Measurements from ENCODE around the gene CXorf65.

The CXorf65 gene

GRCh38 chrX:71106427-71106826 lies at the start of gene CXorf65:
CXorf65 (minus strand) TSS chrX:71106740; CDS start chrX:71106556, 184 bp downstream.
- peak within 1 kb of the TSS; percentile 99 for H3K27ac Mint-ChIP-seq
- peaks cover 62% of the 10 kb centered on the region for H3K4me1 Mint-ChIP-seq
- H3K4me3 Mint-ChIP-seq, result peak within 1 kb of the TSS; percentile 99
- no peak for DNase-seq
- no peaks in the 10 kb centered on the region for H3K9me3 Mint-ChIP-seq
- CTCF ChIA-PET, result interaction anchor here (1.1 to 1.5 kb wide), 2 partner anchors 10 to 12 kb away, joined by 3 to 6 read pairs; partner anchors contain the start of gene MED12
- H3K36me3 Mint-ChIP-seq, result peaks cover 65% of the 10 kb centered on the region
- H3K27me3 Mint-ChIP-seq, result no peaks in the 10 kb centered on the region

- DNase-seq, result no peak
- no peaks in the 10 kb centered on the region for H3K9me3 Mint-ChIP-seq
- peaks cover 11% of the 10 kb centered on the region for H3K4me1 Mint-ChIP-seq
- H3K36me3 Mint-ChIP-seq, result peaks cover 8% of the 10 kb centered on the region
- CTCF ChIA-PET, result no interaction called here
- H3K27ac Mint-ChIP-seq, result no peak overlapping the region
- no peaks in the 10 kb centered on the region for H3K27me3 Mint-ChIP-seq
- H3K4me3 Mint-ChIP-seq, result no peak overlapping the region
Observed at GRCh38 chrX:71154641-71155040, 48.1 kb upstream of the CXorf65 start.

GRCh38 chrX:71154196-71154595 lies 47.7 kb upstream of the CXorf65 start:
- Mint-ChIP-seq H3K4me3 (no peak overlapping the region), H3K9me3 (no peaks in the 10 kb centered on the region), H3K27ac (no peak overlapping the region), H3K36me3 (peaks cover 5% of the 10 kb centered on the region), H3K4me1 (peaks cover 7% of the 10 kb centered on the region), H3K27me3 (no peaks in the 10 kb centered on the region)
- no peak for DNase-seq
- CTCF ChIA-PET, result no interaction called here

- Mint-ChIP-seq H3K4me1 (peaks cover 3% of the 10 kb centered on the region), H3K9me3 (no peaks in the 10 kb centered on the region), H3K27ac (peak overlapping the region; percentile 28), H3K4me3 (no peak overlapping the region), H3K27me3 (no peaks in the 10 kb centered on the region), H3K36me3 (peaks cover 4% of the 10 kb centered on the region)
- no peak for DNase-seq
- CTCF ChIA-PET, result no interaction called here
Observed at GRCh38 chrX:71151366-71151765, 44.8 kb upstream of the CXorf65 start.

- Mint-ChIP-seq H3K27me3 (no peaks in the 10 kb centered on the region), H3K27ac (no peak overlapping the region), H3K4me3 (no peak overlapping the region), H3K36me3 (peaks cover 5% of the 10 kb centered on the region), H3K4me1 (peaks cover 14% of the 10 kb centered on the region), H3K9me3 (no peaks in the 10 kb centered on the region)
- DNase-seq, result no peak
- CTCF ChIA-PET, result no interaction called here
Observed at GRCh38 chrX:71148278-71148663, 41.7 kb upstream of the CXorf65 start.

GRCh38 chrX:71147496-71148277 lies 41.1 kb upstream of the CXorf65 start:
- Mint-ChIP-seq H3K4me1 (peaks cover 14% of the 10 kb centered on the region), H3K27me3 (no peaks in the 10 kb centered on the region), H3K9me3 (no peaks in the 10 kb centered on the region), H3K36me3 (peaks cover 6% of the 10 kb centered on the region), H3K4me3 (no peak overlapping the region), H3K27ac (no peak overlapping the region)
- DNase-seq, result no peak
- CTCF ChIA-PET, result no interaction called here

GRCh38 chrX:71144651-71145050 lies 38.1 kb upstream of the CXorf65 start, which contains the start of gene NLGN3:
NLGN3 (plus strand) TSS chrX:71144841; CDS start chrX:71147750, 2,909 bp downstream.
- CTCF ChIA-PET, result no interaction called here
- no peaks in the 10 kb centered on the region for H3K9me3 Mint-ChIP-seq
- H3K4me1 Mint-ChIP-seq, result peaks cover 19% of the 10 kb centered on the region
- H3K36me3 Mint-ChIP-seq, result peaks cover 12% of the 10 kb centered on the region
- no peaks in the 10 kb centered on the region for H3K27me3 Mint-ChIP-seq
- DNase-seq, result no peak
- H3K27ac Mint-ChIP-seq, result peak within 1 kb of the TSS; percentile 74
- H3K4me3 Mint-ChIP-seq, result no peak within 1 kb of the TSS

- H3K27me3 Mint-ChIP-seq, result no peaks in the 10 kb centered on the region
- DNase-seq, result no peak
- H3K4me3 Mint-ChIP-seq, result no peak overlapping the region
- H3K36me3 Mint-ChIP-seq, result peaks cover 23% of the 10 kb centered on the region
- peaks cover 21% of the 10 kb centered on the region for H3K4me1 Mint-ChIP-seq
- H3K27ac Mint-ChIP-seq, result no peak overlapping the region
- no peaks in the 10 kb centered on the region for H3K9me3 Mint-ChIP-seq
- CTCF ChIA-PET, result interaction anchor here (0.9 to 2.3 kb wide), 3 partner anchors 13 to 43 kb away, joined by 3 to 6 read pairs (median 4); no protein-coding TSS in a partner anchor
Observed at GRCh38 chrX:71143508-71143907, 37.0 kb upstream of the CXorf65 start.

GRCh38 chrX:71140440-71140839 lies 33.9 kb upstream of the CXorf65 start:
- CTCF ChIA-PET, result interaction anchor here (1.5 kb wide), 1 partner anchor 170 kb away, joined by 3 read pairs; no protein-coding TSS in a partner anchor
- peaks cover 42% of the 10 kb centered on the region for H3K36me3 Mint-ChIP-seq
- no peak overlapping the region for H3K27ac Mint-ChIP-seq
- H3K4me1 Mint-ChIP-seq, result peaks cover 12% of the 10 kb centered on the region
- no peak for DNase-seq
- no peaks in the 10 kb centered on the region for H3K9me3 Mint-ChIP-seq
- H3K27me3 Mint-ChIP-seq, result no peaks in the 10 kb centered on the region
- H3K4me3 Mint-ChIP-seq, result no peak overlapping the region

GRCh38 chrX:71131510-71131909 lies 25.0 kb upstream of the CXorf65 start:
- CTCF ChIA-PET, result interaction anchor here (1.1 to 7.1 kb wide), 3 partner anchors 11 to 47 kb away, joined by 3 to 97 read pairs (median 6); no protein-coding TSS in a partner anchor
- DNase-seq, result no peak
- Mint-ChIP-seq H3K9me3 (no peaks in the 10 kb centered on the region), H3K4me3 (no peak overlapping the region), H3K36me3 (peaks cover 59% of the 10 kb centered on the region), H3K4me1 (peaks cover 12% of the 10 kb centered on the region), H3K27ac (no peak overlapping the region), H3K27me3 (no peaks in the 10 kb centered on the region)

GRCh38 chrX:71128915-71129765 lies 22.6 kb upstream of the CXorf65 start:
- Mint-ChIP-seq H3K36me3 (peaks cover 52% of the 10 kb centered on the region), H3K4me3 (peak overlapping the region; percentile 9), H3K27me3 (no peaks in the 10 kb centered on the region), H3K27ac (peak overlapping the region; percentile 84), H3K9me3 (no peaks in the 10 kb centered on the region), H3K4me1 (peaks cover 15% of the 10 kb centered on the region)
- CTCF ChIA-PET, result interaction anchor here (0.5 to 7.1 kb wide), 13 partner anchors 11 to 225 kb away, joined by 3 to 97 read pairs (median 4); partner anchors contain the start of genes FOXO4, IL2RG and MED12
- peak; percentile 81 for DNase-seq

- Mint-ChIP-seq H3K4me1 (peaks cover 15% of the 10 kb centered on the region), H3K4me3 (no peak overlapping the region), H3K27ac (peak overlapping the region; percentile 84), H3K27me3 (no peaks in the 10 kb centered on the region), H3K36me3 (peaks cover 51% of the 10 kb centered on the region), H3K9me3 (no peaks in the 10 kb centered on the region)
- CTCF ChIA-PET, result interaction anchor here (0.7 to 7.1 kb wide), 9 partner anchors 10 to 158 kb away, joined by 3 to 97 read pairs (median 4); partner anchors contain the start of genes IL2RG and MED12
- DNase-seq, result no peak
Observed at GRCh38 chrX:71128166-71128833, 21.8 kb upstream of the CXorf65 start.

GRCh38 chrX:71118985-71119535 lies 12.5 kb upstream of the CXorf65 start:
- CTCF ChIA-PET, result interaction anchor here (1.5 to 2.8 kb wide), 3 partner anchors 13 to 18 kb away, joined by 5 to 27 read pairs (median 6); partner anchors contain the start of gene CXorf65
- Mint-ChIP-seq H3K4me3 (peak overlapping the region; percentile 78), H3K27ac (peak overlapping the region; percentile 72), H3K36me3 (peaks cover 30% of the 10 kb centered on the region), H3K27me3 (no peaks in the 10 kb centered on the region), H3K9me3 (no peaks in the 10 kb centered on the region), H3K4me1 (peaks cover 29% of the 10 kb centered on the region)
- no peak for DNase-seq
